Neural progenitor cell (in vitro differentiated cells): ENCODE data around the gene GABRB2.

Experiments
- CTCF ChIP-seq: fragments of 200-600 bp; sonication (generic); IDR thresholded peaks from 2 replicates; pipeline ENCODE4 v1.5.1; 2017; ENCODE audit warnings: antibody characterized with exemption, mild to moderate bottlenecking
- EZH2 ChIP-seq: fragments of 200-600 bp; sonication (generic); IDR thresholded peaks from 2 replicates; pipeline ENCODE4 v1.6.1; 2017; ENCODE audit warnings: antibody characterized with exemption, mild to moderate bottlenecking, moderate library complexity
- EZH2phosphoT487 ChIP-seq: fragments of 200-600 bp; sonication (generic); IDR thresholded peaks from 2 replicates; pipeline ENCODE4 v1.6.1; 2017; ENCODE audit warnings: antibody characterized with exemption

- TF ChIP-seq CTCF: no peak
- no peak for TF ChIP-seq EZH2
- no peak for TF ChIP-seq EZH2phosphoT487
These were observed 271.6 kb downstream of the GABRB2 start for GRCh38 chr5:161274951-161275350.
